GM12878 (cell line): Measurements from ENCODE around the gene MPST. TPM values are rescaled to one million over a fixed set of nuclear protein-coding genes. Genes with fewer than 3 reads are reported as not detected.

Source experiments
- ATAC-seq: fragments of 200-7000 bp; cut with Tn5 transposase; 3 replicates; pipeline ENCODE4 v1.9.1; 2020; ENCODE audit warnings: mild to moderate bottlenecking, moderate library complexity
- BruUV-seq: library from RNA; stranded (reverse); fragments of 400-500 nt; replicated peaks from 2 replicates; lab custom pipeline; 2021; lab: Mats Ljungman, UMichigan
- CTCF ChIA-PET: fragments of 300-600 bp; sonication (Branson Sonifier 250); formaldehyde crosslinking; extraction: SDS; loops from one replicate; lab custom pipeline; 2021; ENCODE audit warnings: inconsistent platforms; lab: Yijun Ruan, JAX
- POLR2A ChIA-PET: fragments of 350-600 bp; formaldehyde crosslinking; extraction: SDS; loops from one replicate; lab custom pipeline; 2021; ENCODE audit warnings: inconsistent platforms; lab: Charles Lee
- RAD21 ChIA-PET: fragments of 300-600 bp; sonication (Branson Sonifier 250); formaldehyde crosslinking; loops from one replicate; lab custom pipeline; 2023; ENCODE audit warnings: antibody characterized with exemption; ENCODE audit not compliant: unreplicated experiment; lab: Charles Lee
- SMC1A ChIA-PET: fragments of 300-600 bp; sonication (Branson Sonifier 250); formaldehyde crosslinking; loops from one replicate; lab custom pipeline; 2023; ENCODE audit not compliant: unreplicated experiment, uncharacterized antibody; lab: Charles Lee
- DNase-seq: peaks from one replicate; pipeline ENCODE4 v3.0.0-alpha.2; 2011; ENCODE audit warnings: low read depth, low spot score
- FAIRE-seq: peaks from 3 replicates; lab custom pipeline; 2011; peaks lifted over from hg19 to GRCh38; lab: Jason Lieb, UNC
- H2AFZ ChIP-seq: 2 replicates; pipeline ENCODE4 v1.6.0; 2011; ENCODE audit warnings: low read depth, low read length, control low read depth; ENCODE audit not compliant: control insufficient read depth
- H3K27ac ChIP-seq: 2 replicates; pipeline ENCODE4 v1.5.1; 2011; ENCODE audit warnings: control low read depth; ENCODE audit not compliant: control insufficient read depth, insufficient read depth
- H3K27me3 ChIP-seq, 2 experiments: replicated peaks in 1 of 2; 2 replicates each; pipeline versions ENCODE4 v1.6.0 to v1.6.1; 2011; ENCODE audit warnings: low read length in 1 of 2; ENCODE audit not compliant: control insufficient read depth in 2 of 2, insufficient read depth in 2 of 2
- H3K36me3 ChIP-seq, 2 experiments: 2 replicates each; pipeline ENCODE4 v1.5.1; 2011; ENCODE audit warnings: low read length in 1 of 2; ENCODE audit not compliant: control insufficient read depth in 2 of 2, insufficient read depth in 2 of 2
- H3K4me1 ChIP-seq: 2 replicates; pipeline ENCODE4 v1.6.1; 2011; ENCODE audit warnings: mild to moderate bottlenecking, low read length, moderate library complexity, mixed read lengths; ENCODE audit not compliant: control insufficient read depth, insufficient read depth
- H3K4me2 ChIP-seq: 2 replicates; pipeline ENCODE4 v1.6.0; 2011; ENCODE audit warnings: control low read depth; ENCODE audit not compliant: control insufficient read depth, insufficient read depth
- H3K4me3 ChIP-seq: fragments of 200-600 bp; sonication (generic); 2 replicates; pipeline ENCODE4 v1.5.1; 2016
- H3K79me2 ChIP-seq: 2 replicates; pipeline ENCODE4 v1.6.0; 2011; ENCODE audit warnings: low read length; ENCODE audit not compliant: control insufficient read depth, insufficient read depth
- H3K9ac ChIP-seq: 2 replicates; pipeline ENCODE4 v1.8.0; 2011; ENCODE audit warnings: low read length, control low read depth, mixed read lengths; ENCODE audit not compliant: control insufficient read depth, insufficient read depth
- H3K9me3 ChIP-seq: replicated peaks from 3 replicates; pipeline ENCODE4 v1.5.1; 2011; ENCODE audit warnings: mild to moderate bottlenecking, low read length; ENCODE audit not compliant: control insufficient read depth, insufficient read depth
- H4K20me1 ChIP-seq: 2 replicates; pipeline ENCODE4 v1.6.0; 2011; ENCODE audit not compliant: control insufficient read depth, insufficient read depth
- EED ChIP-seq: sonication (generic); IDR thresholded peaks from 2 replicates; pipeline ENCODE4 v1.6.1; 2016; ENCODE audit warnings: antibody characterized with exemption, low read depth
- EGR1 ChIP-seq, 2 experiments: IDR thresholded peaks; 1 replicate in 1 of 2; 2 replicates in 1 of 2; pipeline ENCODE4 v1.6.1; 2011 to 2012; ENCODE audit warnings: low read depth in 2 of 2, low read length in 2 of 2, borderline replicate concordance in 1 of 2, mild to moderate bottlenecking in 1 of 2, moderate library complexity in 1 of 2
- ETV6 ChIP-seq, 2 experiments: fragments of 450-650 bp in 1 of 2; IDR thresholded peaks in 1 of 2; conservative IDR thresholded peaks in 1 of 2; 2 replicates each; pipeline ENCODE4 v1.6.1; 2014; ENCODE audit warnings: antibody characterized with exemption in 1 of 2, borderline replicate concordance in 1 of 2, low read depth in 1 of 2, mild to moderate bottlenecking in 1 of 2, moderate library complexity in 1 of 2
- IKZF1 ChIP-seq: fragments of 450-650 bp; conservative IDR thresholded peaks from 2 replicates; pipeline ENCODE4 v1.6.1; 2017; ENCODE audit warnings: antibody characterized with exemption, mild to moderate bottlenecking
- JUND ChIP-seq: IDR thresholded peaks from 2 replicates; pipeline ENCODE4 v1.6.1; 2012; ENCODE audit warnings: low read depth, mild to moderate bottlenecking, low read length, improper control_type of control experiment, moderate library complexity
- MAX ChIP-seq: IDR thresholded peaks from 2 replicates; pipeline ENCODE4 v1.6.1; 2012; ENCODE audit warnings: low read depth, low read length, improper control_type of control experiment
- PAX8 ChIP-seq: fragments of 450-650 bp; IDR thresholded peaks from 2 replicates; pipeline ENCODE4 v1.6.1; 2017; ENCODE audit warnings: mild to moderate bottlenecking, moderate library complexity
- POLR2AphosphoS2 ChIP-seq: IDR thresholded peaks from 2 replicates; pipeline ENCODE4 v1.6.1; 2011; ENCODE audit warnings: low read depth, mild to moderate bottlenecking, low read length, improper control_type of control experiment, moderate library complexity
- RB1 ChIP-seq: fragments of 450-650 bp; formaldehyde crosslinking; IDR thresholded peaks from 2 replicates; pipeline ENCODE4 v1.6.1; 2017; ENCODE audit warnings: mild to moderate bottlenecking, borderline replicate concordance
- RELB ChIP-seq: fragments of 450-650 bp; IDR thresholded peaks from 2 replicates; pipeline ENCODE4 v1.6.1; 2017; ENCODE audit warnings: low read depth, mild to moderate bottlenecking, moderate library complexity
- SIX5 ChIP-seq: IDR thresholded peaks from 2 replicates; pipeline ENCODE4 v1.6.1; 2011; ENCODE audit warnings: mild to moderate bottlenecking, low read depth, low read length, moderate library complexity; ENCODE audit not compliant: severe bottlenecking
- SMARCA5 ChIP-seq: fragments of 450-650 bp; IDR thresholded peaks from 2 replicates; pipeline ENCODE4 v1.6.1; 2017; ENCODE audit warnings: mild to moderate bottlenecking
- TBL1XR1 ChIP-seq: IDR thresholded peaks from 2 replicates; pipeline ENCODE4 v1.6.1; 2012; ENCODE audit warnings: low read depth, low read length, improper control_type of control experiment
- ZBTB11 ChIP-seq: fragments of 450-650 bp; formaldehyde crosslinking; IDR thresholded peaks from 2 replicates; pipeline ENCODE4 v1.5.0; 2022; ENCODE audit warnings: mild to moderate bottlenecking, missing genetic modification characterization
- ZNF207 ChIP-seq: fragments of 450-650 bp; IDR thresholded peaks from 2 replicates; pipeline ENCODE4 v1.6.1; 2014; ENCODE audit warnings: antibody characterized with exemption, mild to moderate bottlenecking, borderline replicate concordance
- ZNF274 ChIP-seq: IDR thresholded peaks from one replicate; pipeline ENCODE4 v1.8.0; 2011; ENCODE audit not compliant: insufficient read length, insufficient read depth
- WGBS: methylation state at CpG from one replicate; pipeline ENCODE4 v1.1.6; 2016; ENCODE audit warnings: low lambda C conversion rate; ENCODE audit not compliant: insufficient replicate concordance, insufficient coverage; ENCODE audit errors: missing lambda C conversion rate; 5-methylcytosine and 5-hydroxymethylcytosine counted together
- in situ Hi-C: fragments of 300-500 bp; cut with MboI; formaldehyde crosslinking; loops from 9 replicates; pipeline ENCODE4 v1.14.3; 2018; ENCODE audit warnings: mixed read lengths
- intact Hi-C: fragments of 100-400 bp; cut with micrococcal nuclease; formaldehyde crosslinking; loops from one replicate; pipeline ENCODE4 v1.14.2; 2022; ENCODE audit not compliant: unreplicated experiment
- polyA plus RNA-seq, 11 experiments: library from polyadenylated mRNA; depleted of rRNA in 4 of 11; unstranded in 6 of 11; stranded (reverse) in 5 of 11; fragments of >200 nt; fragmentation: Nextera tagmentation in 4 of 11; fragmentation: Illumina TruSeq in 1 of 11; extraction: Ambion mirVana in 4 of 11; extraction: Trizol in 1 of 11; gene quantifications; 1 replicate in 1 of 11; 2 replicates in 10 of 11; pipeline versions ENCODE4 v1.2.1 to v1.2.3, GENCODE V29; 2011 to 2016; ENCODE audit warnings: inconsistent platforms in 2 of 11, missing spikeins in 2 of 11, low read depth in 1 of 11
- total RNA-seq, 4 experiments: library from RNA; depleted of rRNA in 3 of 4; stranded (reverse); fragments of >200 nt in 3 of 4; fragmentation: Illumina TruSeq in 1 of 4; extraction: Trizol in 1 of 4; gene quantifications; 2 replicates each; pipeline versions ENCODE4 v1.2.1 to v1.2.3, GENCODE V29; 2013 to 2021

MPST gene
- total and polyA plus RNA-seq, 10 of the 15 experiments (the other 5 are each of a cell fraction or from before 2014, with no cell fraction given) = 0.95 to 88.7 (median 38.5) TPM

- TF ChIP-seq SMARCA5 = no peak
- no peak for TF ChIP-seq MAX
- TF ChIP-seq SIX5 = no peak
- TF ChIP-seq EGR1 (IDR thresholded peaks at IDR 0.05; ENCODE audit: borderline replicate concordance in 1 of 2, low read depth in 2 of 2, low read length in 2 of 2) = no peak
- TF ChIP-seq EED = no peak
- no peak for TF ChIP-seq ZNF207
- TF ChIP-seq JUND = no peak
- TF ChIP-seq RB1 = no peak
- TF ChIP-seq ETV6 (conservative IDR thresholded peaks at IDR 0.05 in 1 of 2, IDR thresholded peaks at IDR 0.05 in 1 of 2; ENCODE audit: borderline replicate concordance in 1 of 2, low read depth in 1 of 2) = no peak
These were observed 6.8 kb downstream of the MPST start (continued) for GRCh38 chr22:37026325-37026724.

GRCh38 chr22:37027556-37027955, 8.0 kb downstream of the MPST start:
- ChIA-PET SMC1A (interaction anchor here (1.3 kb wide), 1 partner anchor 15 kb away, joined by 3 read pairs; no protein-coding TSS in a partner anchor), CTCF (no interaction called here), RAD21 (interaction anchor here (0.6 kb wide), 1 partner anchor 86 kb away, joined by 3 read pairs; no protein-coding TSS in a partner anchor), POLR2A (interaction anchor here (0.7 kb wide), 1 partner anchor 607 kb away, joined by 3 read pairs; no protein-coding TSS in a partner anchor)
- no peak overlapping the region for H3K4me2 ChIP-seq
- no peaks in the 10 kb centered on the region for H3K4me1 ChIP-seq
- FAIRE-seq = no peak
- intact Hi-C loops (no loop called here), in situ Hi-C loops (no loop called here)
- no peak overlapping the region for H2AFZ ChIP-seq
- no peaks in the 10 kb centered on the region for H4K20me1 ChIP-seq
- H3K9me3 ChIP-seq = no peaks in the 10 kb centered on the region
- no peak for ATAC-seq
- H3K9ac ChIP-seq = no peak overlapping the region
- TF ChIP-seq ZBTB11 (no peak), ZNF274 (no peak), POLR2AphosphoS2 (no peak), PAX8 (no peak), JUND (no peak), IKZF1 (no peak), RELB (no peak), TBL1XR1 (no peak)
- no peak overlapping the region for H3K27ac ChIP-seq
- no peaks in the 10 kb centered on the region for H3K27me3 ChIP-seq
- H3K36me3 ChIP-seq = no peaks in the 10 kb centered on the region
- 77% methylated on average over 7 of the region's 7 CpGs for WGBS
- DNase-seq = no peak
- H3K4me3 ChIP-seq = no peak overlapping the region
- BruUV-seq = no TSS peak
- H3K79me2 ChIP-seq = no peaks in the 10 kb centered on the region
